NAMALWA (cell line): ENCODE data around the gene SLC22A1.
"Not testable (repeated sequence)": the region's sequence is repeated elsewhere in the genome, so short reads cannot be mapped to it uniquely, and the experiment has no call there.

ENCODE experiments used
- DNase-seq: peaks from one replicate; pipeline ENCODE4 v3.0.0-alpha.2; 2015; ENCODE audit warnings: low spot score

Gene SLC22A1

GRCh38 chr6:160093946-160094345 lies 27.7 kb upstream of the SLC22A1 start:
- no peak for DNase-seq

GRCh38 chr6:160095146-160095845 lies 26.3 kb upstream of the SLC22A1 start:
- no peak for DNase-seq

- no peak for DNase-seq
These were observed 20.1 kb upstream of the SLC22A1 start for GRCh38 chr6:160101277-160102205.

GRCh38 chr6:160102399-160102798 lies 19.2 kb upstream of the SLC22A1 start:
- no peak for DNase-seq

GRCh38 chr6:160102956-160103824 lies 18.4 kb upstream of the SLC22A1 start:
- DNase-seq: peak; percentile 66

- no peak for DNase-seq
These were observed 17.9 kb upstream of the SLC22A1 start for GRCh38 chr6:160103825-160104100.

- no peak for DNase-seq
These were observed 16.6 kb upstream of the SLC22A1 start for GRCh38 chr6:160104821-160105517.

GRCh38 chr6:160106010-160106409 lies 15.6 kb upstream of the SLC22A1 start:
- no peak for DNase-seq

GRCh38 chr6:160106701-160107100 lies 14.9 kb upstream of the SLC22A1 start:
- DNase-seq: no peak

- no peak for DNase-seq
These were observed 13.5 kb upstream of the SLC22A1 start for GRCh38 chr6:160108077-160108476.

- DNase-seq: no peak
These were observed 11.0 kb upstream of the SLC22A1 start for GRCh38 chr6:160110586-160111123.

- no peak for DNase-seq
These were observed 9.8 kb upstream of the SLC22A1 start for GRCh38 chr6:160111806-160112205.

- DNase-seq: no peak
These were observed 8.9 kb upstream of the SLC22A1 start for GRCh38 chr6:160112628-160113299.

- not testable (repeated sequence) for DNase-seq
These were observed 7.1 kb upstream of the SLC22A1 start for GRCh38 chr6:160114536-160114935.

GRCh38 chr6:160115421-160115820 lies 6.2 kb upstream of the SLC22A1 start:
- no peak for DNase-seq

- no peak for DNase-seq
These were observed 5.2 kb upstream of the SLC22A1 start for GRCh38 chr6:160116411-160116810.

- no peak for DNase-seq
These were observed 4.5 kb upstream of the SLC22A1 start for GRCh38 chr6:160117137-160117536.

GRCh38 chr6:160118620-160119229 lies 2.9 kb upstream of the SLC22A1 start:
- no peak for DNase-seq

- DNase-seq: no peak
These were observed 1.5 kb upstream of the SLC22A1 start for GRCh38 chr6:160120087-160120486.

GRCh38 chr6:160121981-160122380 lies 366 bp downstream of the SLC22A1 start:
- no peak for DNase-seq

GRCh38 chr6:160122744-160123143 lies 1.1 kb downstream of the SLC22A1 start:
- DNase-seq: no peak
